ENCODE results near the gene RAD51B. TPM values are rescaled to one million over a fixed set of nuclear protein-coding genes. Genes with fewer than 3 reads are reported as not detected.
"Not testable (repeated sequence)": the region's sequence is repeated elsewhere in the genome, so short reads cannot be mapped to it uniquely, and the experiment has no call there.

The RAD51B gene
- total RNA-seq, 4 donors from 2014 or later = 19.6 to 39.7 (median 25.4) TPM

- no peaks in the 10 kb centered on the region for H3K9me3 ChIP-seq
- peak; percentile 64 to 67 for DNase-seq (ENCODE audit: low spot score in 2 of 2)
- H3K27me3 ChIP-seq = no peaks in the 10 kb centered on the region
- WGBS = 75% methylated on average over 6 of the region's 7 CpGs
- peak overlapping the region; percentile 76 for H3K27ac ChIP-seq
- no peak overlapping the region for H3K4me3 ChIP-seq
- no peak for TF ChIP-seq CTCF (IDR thresholded peaks at IDR 0.05)
- no peak for TF ChIP-seq POLR2A (IDR thresholded peaks at IDR 0.05)
- TF ChIP-seq EP300 (IDR thresholded peaks at IDR 0.05) = no peak
- no peak for TF ChIP-seq POLR2AphosphoS5 (IDR thresholded peaks at IDR 0.05)
- H3K4me1 ChIP-seq = peaks cover 49% of the 10 kb centered on the region
- no peaks in the 10 kb centered on the region for H3K36me3 ChIP-seq
Measured at GRCh38 chr14:68694516-68695235, 875.1 kb downstream of the RAD51B start.

GRCh38 chr14:68695326-68695768 lies 875.8 kb downstream of the RAD51B start:
- peak in 1 of 3 donors; percentile 51 for TF ChIP-seq POLR2AphosphoS5 (IDR thresholded peaks at IDR 0.05)
- TF ChIP-seq CTCF (IDR thresholded peaks at IDR 0.05) = no peak
- TF ChIP-seq POLR2A (IDR thresholded peaks at IDR 0.05) = no peak
- TF ChIP-seq EP300 (IDR thresholded peaks at IDR 0.05) = no peak
- DNase-seq (ENCODE audit: low spot score in 2 of 2) = peak; percentile 83 to 89
- no peaks in the 10 kb centered on the region for H3K27me3 ChIP-seq
- no peaks in the 10 kb centered on the region for H3K36me3 ChIP-seq
- WGBS = 63% methylated on average over 7 of the region's 7 CpGs
- H3K9me3 ChIP-seq = no peaks in the 10 kb centered on the region
- H3K4me3 ChIP-seq = no peak overlapping the region
- H3K4me1 ChIP-seq = peaks cover 42% of the 10 kb centered on the region
- peak overlapping the region; percentile 76 for H3K27ac ChIP-seq

GRCh38 chr14:68695856-68696255 lies 876.3 kb downstream of the RAD51B start:
- Histone ChIP-seq H3K36me3 (no peaks in the 10 kb centered on the region), H3K4me1 (peaks cover 41% of the 10 kb centered on the region), H3K9me3 (no peaks in the 10 kb centered on the region), H3K27me3 (no peaks in the 10 kb centered on the region), H3K4me3 (no peak overlapping the region), H3K27ac (peak overlapping the region; percentile 22)
- TF ChIP-seq CTCF (IDR thresholded peaks at IDR 0.05) (no peak), EP300 (IDR thresholded peaks at IDR 0.05) (no peak), POLR2A (IDR thresholded peaks at IDR 0.05) (no peak), POLR2AphosphoS5 (IDR thresholded peaks at IDR 0.05) (no peak)
- WGBS = 78% methylated on average over 2 of the region's 2 CpGs
- DNase-seq (ENCODE audit: low spot score in 2 of 2) = no peak

GRCh38 chr14:68696266-68696665 lies 876.7 kb downstream of the RAD51B start:
- H3K27ac ChIP-seq = peak overlapping the region; percentile 22
- no peaks in the 10 kb centered on the region for H3K27me3 ChIP-seq
- H3K36me3 ChIP-seq = no peaks in the 10 kb centered on the region
- no peak for TF ChIP-seq CTCF (IDR thresholded peaks at IDR 0.05)
- TF ChIP-seq EP300 (IDR thresholded peaks at IDR 0.05) = no peak
- no peak for TF ChIP-seq POLR2AphosphoS5 (IDR thresholded peaks at IDR 0.05)
- TF ChIP-seq POLR2A (IDR thresholded peaks at IDR 0.05) = no peak
- H3K4me3 ChIP-seq = no peak overlapping the region
- WGBS = 97% methylated on average over 3 of the region's 3 CpGs
- DNase-seq (ENCODE audit: low spot score in 2 of 2) = peak; percentile 26 to 31
- peaks cover 41% of the 10 kb centered on the region for H3K4me1 ChIP-seq
- H3K9me3 ChIP-seq = no peaks in the 10 kb centered on the region

- Histone ChIP-seq H3K9me3 (no peaks in the 10 kb centered on the region), H3K36me3 (no peaks in the 10 kb centered on the region), H3K27me3 (no peaks in the 10 kb centered on the region), H3K27ac (no peak overlapping the region), H3K4me1 (peaks cover 41% of the 10 kb centered on the region), H3K4me3 (no peak overlapping the region)
- WGBS = 97% methylated on average over 6 of the region's 6 CpGs
- peak; percentile 49 for DNase-seq (ENCODE audit: low spot score in 2 of 2)
- TF ChIP-seq CTCF (IDR thresholded peaks at IDR 0.05) = no peak
- TF ChIP-seq EP300 (IDR thresholded peaks at IDR 0.05) = no peak
- no peak for TF ChIP-seq POLR2AphosphoS5 (IDR thresholded peaks at IDR 0.05)
- TF ChIP-seq POLR2A (IDR thresholded peaks at IDR 0.05) = no peak
Measured at GRCh38 chr14:68696721-68697495, 877.3 kb downstream of the RAD51B start.

GRCh38 chr14:68698773-68699172 lies 879.2 kb downstream of the RAD51B start:
- H3K36me3 ChIP-seq, H3K9me3 ChIP-seq, H3K4me3 ChIP-seq, H3K27me3 ChIP-seq, H3K27ac ChIP-seq: not testable (repeated sequence)
- peak; percentile 41 to 48 for DNase-seq (ENCODE audit: low spot score in 2 of 2)
- WGBS = 88% methylated on average over 14 of the region's 14 CpGs
- peaks cover 37% of the 10 kb centered on the region for H3K4me1 ChIP-seq
